H9 (cell line): Measurements from ENCODE around the gene BTN3A1. TPM values are rescaled to one million over a fixed set of nuclear protein-coding genes. Genes with fewer than 3 reads are reported as not detected.

Source experiments
- DNase-seq: peaks from one replicate; pipeline ENCODE4 v3.0.0-alpha.2; 2017
- H2AFZ ChIP-seq: one replicate; pipeline ENCODE4 v1.6.1; 2013; ENCODE audit warnings: mild to moderate bottlenecking, low read length, control low read depth, moderate library complexity
- H2AK5ac ChIP-seq: 2 replicates; pipeline ENCODE4 v1.6.1; 2013; ENCODE audit warnings: low read length, control low read depth, mixed read lengths; ENCODE audit not compliant: insufficient read length
- H2BK120ac ChIP-seq: one replicate; pipeline ENCODE4 v1.6.1; 2013; ENCODE audit warnings: low read depth, mild to moderate bottlenecking, low read length, control low read depth, inconsistent platforms; ENCODE audit not compliant: poor library complexity, severe bottlenecking
- H2BK12ac ChIP-seq: 2 replicates; pipeline ENCODE4 v1.6.1; 2013; ENCODE audit warnings: low read length, control low read depth, mixed read lengths, low read depth; ENCODE audit not compliant: insufficient read length
- H2BK15ac ChIP-seq: 2 replicates; pipeline ENCODE4 v1.6.1; 2013; ENCODE audit warnings: low read depth, low read length, control low read depth
- H2BK20ac ChIP-seq: one replicate; pipeline ENCODE4 v1.6.1; 2013; ENCODE audit warnings: low read depth, mild to moderate bottlenecking, low read length, control low read depth, inconsistent platforms; ENCODE audit not compliant: poor library complexity, severe bottlenecking
- H2BK5ac ChIP-seq: 2 replicates; pipeline ENCODE4 v1.6.1; 2013; ENCODE audit warnings: low read length, control low read depth, mixed read lengths; ENCODE audit not compliant: insufficient read length
- H3K14ac ChIP-seq: 2 replicates; pipeline ENCODE4 v1.6.1; 2013; ENCODE audit warnings: low read length, control low read depth; ENCODE audit not compliant: insufficient read depth
- H3K18ac ChIP-seq: 2 replicates; pipeline ENCODE4 v1.6.1; 2013; ENCODE audit warnings: low read depth, mild to moderate bottlenecking, mixed read lengths, low read length, control low read depth; ENCODE audit not compliant: insufficient read length
- H3K23ac ChIP-seq: 2 replicates; pipeline ENCODE4 v1.6.1; 2013; ENCODE audit warnings: low read length, control low read depth, mixed read lengths, low read depth; ENCODE audit not compliant: insufficient read length
- H3K23me2 ChIP-seq: 2 replicates; pipeline ENCODE4 v1.6.1; 2013; ENCODE audit warnings: low read depth, mild to moderate bottlenecking, mixed read lengths, low read length, control low read depth; ENCODE audit not compliant: insufficient read length, poor library complexity, severe bottlenecking
- H3K27ac ChIP-seq: 2 replicates; pipeline ENCODE4 v1.5.1; 2013; ENCODE audit warnings: low read length, control low read depth, mixed read lengths, low read depth; ENCODE audit not compliant: insufficient read length
- H3K27me3 ChIP-seq: 2 replicates; pipeline ENCODE4 v1.6.1; 2013; ENCODE audit warnings: low read length, control low read depth, inconsistent platforms; ENCODE audit not compliant: insufficient read depth
- H3K4ac ChIP-seq: 2 replicates; pipeline ENCODE4 v1.6.1; 2013; ENCODE audit warnings: low read depth, mild to moderate bottlenecking, control low read depth, inconsistent platforms, low read length, moderate library complexity
- H3K4me1 ChIP-seq: 2 replicates; pipeline ENCODE4 v1.6.1; 2013; ENCODE audit warnings: low read length, control low read depth, inconsistent platforms; ENCODE audit not compliant: insufficient read depth
- H3K4me2 ChIP-seq: 2 replicates; pipeline ENCODE4 v1.6.1; 2013; ENCODE audit warnings: low read length, control low read depth, mixed read lengths; ENCODE audit not compliant: insufficient read length, insufficient read depth
- H3K56ac ChIP-seq: 2 replicates; pipeline ENCODE4 v1.6.1; 2013; ENCODE audit warnings: low read depth, mild to moderate bottlenecking, mixed read lengths, low read length, control low read depth; ENCODE audit not compliant: insufficient read length
- H3K79me1 ChIP-seq: 2 replicates; pipeline ENCODE4 v1.6.1; 2013; ENCODE audit warnings: low read depth, mild to moderate bottlenecking, moderate library complexity, low read length, control low read depth, inconsistent platforms; ENCODE audit not compliant: insufficient read depth, poor library complexity, severe bottlenecking
- H3K79me2 ChIP-seq: 2 replicates; pipeline ENCODE4 v1.6.1; 2013; ENCODE audit warnings: low read length, control low read depth, inconsistent platforms; ENCODE audit not compliant: insufficient read depth
- H3K9ac ChIP-seq: 2 replicates; pipeline ENCODE4 v1.6.1; 2013; ENCODE audit warnings: low read length, control low read depth, mixed read lengths; ENCODE audit not compliant: insufficient read length; ENCODE audit errors: extremely low read depth
- H3K9me3 ChIP-seq: one replicate; pipeline ENCODE4 v1.6.1; 2013; ENCODE audit warnings: low read depth, low read length, inconsistent platforms; ENCODE audit not compliant: control insufficient read depth
- H3T11ph ChIP-seq: one replicate; pipeline ENCODE4 v1.6.1; 2013; ENCODE audit warnings: mild to moderate bottlenecking, low read length, control low read depth, inconsistent platforms
- H4K20me1 ChIP-seq: one replicate; pipeline ENCODE4 v1.6.1; 2013; ENCODE audit not compliant: control insufficient read depth, insufficient read length, insufficient read depth
- H4K5ac ChIP-seq: 2 replicates; pipeline ENCODE4 v1.6.1; 2013; ENCODE audit warnings: low read depth, mild to moderate bottlenecking, mixed read lengths, low read length, control low read depth; ENCODE audit not compliant: insufficient read length
- H4K8ac ChIP-seq: replicated peaks from 2 replicates; pipeline ENCODE4 v1.6.1; 2013; ENCODE audit warnings: low read length, control low read depth, mixed read lengths, low read depth; ENCODE audit not compliant: insufficient read length
- H4K91ac ChIP-seq: 2 replicates; pipeline ENCODE4 v1.6.1; 2013; ENCODE audit warnings: low read depth, mild to moderate bottlenecking, moderate library complexity, mixed read lengths, low read length, control low read depth; ENCODE audit not compliant: insufficient read length
- H3K27ac Mint-ChIP-seq, 3 experiments: 2 replicates in 2 of 3; 3 replicates in 1 of 3; pipeline ENCODE4 v1.8.0; 2020 to 2021; ENCODE audit warnings: mixed read lengths in 3 of 3, mild to moderate bottlenecking in 1 of 3, moderate library complexity in 1 of 3
- H3K27me3 Mint-ChIP-seq: 2 replicates; pipeline ENCODE4 v1.8.0; 2021; ENCODE audit warnings: low read depth, mild to moderate bottlenecking, moderate library complexity, mixed read lengths
- H3K36me3 Mint-ChIP-seq, 3 experiments: 2 replicates in 2 of 3; 3 replicates in 1 of 3; pipeline ENCODE4 v1.8.0; 2020 to 2021; ENCODE audit warnings: low read depth in 3 of 3, mixed read lengths in 3 of 3; ENCODE audit not compliant: insufficient read depth in 1 of 3
- H3K4me1 Mint-ChIP-seq, 2 experiments: 2 replicates each; pipeline ENCODE4 v1.8.0; 2020; ENCODE audit warnings: mixed read lengths in 2 of 2
- H3K4me3 Mint-ChIP-seq, 2 experiments: 2 replicates in 1 of 2; 3 replicates in 1 of 2; pipeline ENCODE4 v1.8.0; 2020 to 2021; ENCODE audit warnings: mild to moderate bottlenecking in 2 of 2, mixed read lengths in 2 of 2, moderate library complexity in 1 of 2
- H3K9me3 Mint-ChIP-seq, 2 experiments: 2 replicates in 1 of 2; 3 replicates in 1 of 2; pipeline ENCODE4 v1.8.0; 2020; ENCODE audit warnings: mild to moderate bottlenecking in 2 of 2, mixed read lengths in 2 of 2, moderate library complexity in 1 of 2
- WGBS: extraction: QIAGEN DNeasy Blood & Tissue Kit; methylation state at CpG from one replicate; pipeline ENCODE4 v1.1.7; 2013; ENCODE audit warnings: missing lambda C conversion rate, low lambda C conversion rate, mixed read lengths; ENCODE audit not compliant: insufficient read length; ENCODE audit errors: extremely low coverage; 5-methylcytosine and 5-hydroxymethylcytosine counted together
- total RNA-seq: library from RNA; stranded (reverse); gene quantifications from 2 replicates; pipeline ENCODE4 v1.2.1, GENCODE V29; 2021
- TF ChIP-seq, protein P1 (sequence below): fragments of 200-600 bp; sonication (generic); conservative IDR thresholded peaks from 3 replicates; pipeline ENCODE4 v1.8.0; 2021; ENCODE audit warnings: antibody characterized with exemption, mild to moderate bottlenecking

The BTN3A1 gene
- total RNA-seq, 1 experiment from 2014 or later: 2.5 TPM

DNA sequence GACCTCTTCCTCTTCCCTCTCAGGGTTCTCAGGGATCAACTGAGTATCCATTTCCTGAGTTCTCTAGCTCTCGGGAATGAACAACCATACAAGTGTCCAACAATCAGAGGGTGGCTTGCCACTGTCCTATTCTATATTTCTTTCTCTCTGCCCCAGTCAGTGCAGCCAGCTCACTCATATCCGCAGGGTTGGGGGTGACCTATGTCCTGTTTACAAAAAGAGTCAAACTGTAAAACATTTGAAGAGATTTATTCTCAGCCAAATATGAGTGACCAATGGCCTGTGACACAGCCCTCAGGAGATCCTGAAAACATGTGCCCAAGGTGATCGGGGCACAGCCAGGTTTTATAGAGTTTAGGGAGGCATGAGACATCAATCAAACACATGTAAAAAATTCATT, 47.9 kb upstream of the BTN3A1 start:
- H4K91ac ChIP-seq: no peak overlapping the region
- no peak overlapping the region for H3K14ac ChIP-seq
- no peak overlapping the region for H3T11ph ChIP-seq
- no peak overlapping the region for H3K56ac ChIP-seq
- no peak overlapping the region for H2BK120ac ChIP-seq
- peaks cover 16 to 23% of the 10 kb centered on the region in 2 experiments for H3K4me1 Mint-ChIP-seq
- peaks cover 4% of the 10 kb centered on the region; the same call in 1 of the 2 replicates for H3K4me1 ChIP-seq
- no peaks in the 10 kb centered on the region for H4K20me1 ChIP-seq
- H3K4me2 ChIP-seq: no peak overlapping the region
- no peak overlapping the region for H3K9ac ChIP-seq
- no peaks in the 10 kb centered on the region for H3K23me2 ChIP-seq
- no peak overlapping the region for H2AFZ ChIP-seq
- H4K5ac ChIP-seq: no peak overlapping the region
- H3K4me3 Mint-ChIP-seq: no peak overlapping the region
- H3K27me3 ChIP-seq: no peaks in the 10 kb centered on the region
- no peaks in the 10 kb centered on the region for H3K27me3 Mint-ChIP-seq
- H3K23ac ChIP-seq: no peak overlapping the region
- H3K27ac Mint-ChIP-seq: no peak overlapping the region; a peak in 2 of 7 replicates
- H4K8ac ChIP-seq: no peak overlapping the region
- no peak overlapping the region for H2BK20ac ChIP-seq
- H3K9me3 Mint-ChIP-seq: no peaks in the 10 kb centered on the region
- H3K4ac ChIP-seq: no peak overlapping the region
- no CpG with 5 or more reads among the region's 3 CpGs for WGBS
- H2BK12ac ChIP-seq: no peak overlapping the region
- no peaks in the 10 kb centered on the region for H3K79me2 ChIP-seq
- no peak for DNase-seq
- TF ChIP-seq, protein P1, sequence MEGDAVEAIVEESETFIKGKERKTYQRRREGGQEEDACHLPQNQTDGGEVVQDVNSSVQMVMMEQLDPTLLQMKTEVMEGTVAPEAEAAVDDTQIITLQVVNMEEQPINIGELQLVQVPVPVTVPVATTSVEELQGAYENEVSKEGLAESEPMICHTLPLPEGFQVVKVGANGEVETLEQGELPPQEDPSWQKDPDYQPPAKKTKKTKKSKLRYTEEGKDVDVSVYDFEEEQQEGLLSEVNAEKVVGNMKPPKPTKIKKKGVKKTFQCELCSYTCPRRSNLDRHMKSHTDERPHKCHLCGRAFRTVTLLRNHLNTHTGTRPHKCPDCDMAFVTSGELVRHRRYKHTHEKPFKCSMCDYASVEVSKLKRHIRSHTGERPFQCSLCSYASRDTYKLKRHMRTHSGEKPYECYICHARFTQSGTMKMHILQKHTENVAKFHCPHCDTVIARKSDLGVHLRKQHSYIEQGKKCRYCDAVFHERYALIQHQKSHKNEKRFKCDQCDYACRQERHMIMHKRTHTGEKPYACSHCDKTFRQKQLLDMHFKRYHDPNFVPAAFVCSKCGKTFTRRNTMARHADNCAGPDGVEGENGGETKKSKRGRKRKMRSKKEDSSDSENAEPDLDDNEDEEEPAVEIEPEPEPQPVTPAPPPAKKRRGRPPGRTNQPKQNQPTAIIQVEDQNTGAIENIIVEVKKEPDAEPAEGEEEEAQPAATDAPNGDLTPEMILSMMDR: no peak
- H2BK5ac ChIP-seq: no peak overlapping the region
- no peak overlapping the region for H3K27ac ChIP-seq
- no peak overlapping the region for H2AK5ac ChIP-seq
- no peaks in the 10 kb centered on the region for H3K9me3 ChIP-seq
- H2BK15ac ChIP-seq: no peak overlapping the region
- no peaks in the 10 kb centered on the region for H3K79me1 ChIP-seq
- H3K18ac ChIP-seq: no peak overlapping the region
- no peaks in the 10 kb centered on the region for H3K36me3 Mint-ChIP-seq
